ENCODE measurements around the gene POU6F2. TPM values are rescaled to one million over a fixed set of nuclear protein-coding genes. Genes with fewer than 3 reads are reported as not detected.

POU6F2 gene
- total and polyA plus RNA-seq, 2 donors (not counting 1 experiment from before 2014, with no cell fraction given) = under 0.01 TPM; not detected in 1

- Histone ChIP-seq H2AFZ (ENCODE audit: low read length) (no peak overlapping the region), H3K9me3 (ENCODE audit: control insufficient read depth, insufficient read depth, low read depth, low read length) (no peaks in the 10 kb centered on the region), H3K79me2 (ENCODE audit: control insufficient read depth, insufficient read depth, low read length) (no peaks in the 10 kb centered on the region), H3K27ac (ENCODE audit: insufficient read depth, low read length) (no peak overlapping the region), H3K4me3 (replicated peaks in 1 of 4; ENCODE audit: control extremely low read depth in 1 of 4, insufficient read depth in 1 of 4, low read depth in 3 of 4, low read length in 4 of 4) (no peak overlapping the region), H3K4me2 (ENCODE audit: extremely low read depth, insufficient read depth, low read length) (no peak overlapping the region), H3K36me3 (ENCODE audit: control insufficient read depth, insufficient read depth, low read length) (no peaks in the 10 kb centered on the region), H3K9ac (ENCODE audit: insufficient read depth, low read length) (no peak overlapping the region), H3K4me1 (ENCODE audit: control insufficient read depth, extremely low read depth, insufficient read depth, low read length) (no peaks in the 10 kb centered on the region), H4K20me1 (ENCODE audit: control insufficient read depth, extremely low read depth, insufficient read depth, low read length) (no peaks in the 10 kb centered on the region), H3K27me3 (ENCODE audit: control insufficient read depth, insufficient read depth, low read length) (no peaks in the 10 kb centered on the region)
- DNase-seq (ENCODE audit: low read depth in 2 of 2) = no peak
- TF ChIP-seq CTCF (conservative IDR thresholded peaks at IDR 0.05 in 1 of 2, IDR thresholded peaks at IDR 0.05 in 1 of 2; ENCODE audit: low read depth in 1 of 2, low read length in 2 of 2) (no peak), EZH2 (IDR thresholded peaks at IDR 0.05; ENCODE audit: low read length, missing control alignments) (no peak)
Observed at GRCh38 chr7:39516498-39516897, 538.8 kb downstream of the POU6F2 start.

DNA sequence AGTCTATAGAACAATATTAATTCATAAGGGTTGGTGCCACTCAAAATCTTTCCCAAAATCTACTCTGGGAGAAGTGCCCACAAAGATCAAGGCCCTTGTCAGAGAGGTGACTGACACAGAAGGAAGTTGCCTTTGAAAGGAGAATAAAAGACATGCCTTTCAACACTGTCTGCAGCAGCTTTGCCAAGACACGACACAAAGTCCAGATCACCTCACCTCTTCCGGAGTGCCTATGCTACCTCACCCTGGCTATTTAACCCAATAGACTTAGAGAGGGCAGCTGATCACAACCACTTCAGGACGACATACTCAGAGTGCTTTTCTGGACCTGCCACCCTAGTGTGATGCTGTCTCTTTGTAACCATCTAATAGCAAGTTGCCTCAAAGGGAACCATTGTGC lies 539.5 kb downstream of the POU6F2 start:
- no peak overlapping the region for H3K4me3 ChIP-seq (replicated peaks in 1 of 4; ENCODE audit: control extremely low read depth in 1 of 4, insufficient read depth in 1 of 4, low read depth in 3 of 4, low read length in 4 of 4)
- no peaks in the 10 kb centered on the region for H3K79me2 ChIP-seq (ENCODE audit: control insufficient read depth, insufficient read depth, low read length)
- H3K9ac ChIP-seq (ENCODE audit: insufficient read depth, low read length) = no peak overlapping the region
- H3K36me3 ChIP-seq (ENCODE audit: control insufficient read depth, insufficient read depth, low read length) = no peaks in the 10 kb centered on the region
- no peaks in the 10 kb centered on the region for H4K20me1 ChIP-seq (ENCODE audit: control insufficient read depth, extremely low read depth, insufficient read depth, low read length)
- TF ChIP-seq CTCF (conservative IDR thresholded peaks at IDR 0.05 in 1 of 2, IDR thresholded peaks at IDR 0.05 in 1 of 2; ENCODE audit: low read depth in 1 of 2, low read length in 2 of 2) = no peak
- no peak for TF ChIP-seq EZH2 (IDR thresholded peaks at IDR 0.05; ENCODE audit: low read length, missing control alignments)
- no peak overlapping the region for H3K27ac ChIP-seq (ENCODE audit: insufficient read depth, low read length)
- DNase-seq (ENCODE audit: low read depth in 2 of 2) = no peak
- H2AFZ ChIP-seq (ENCODE audit: low read length) = no peak overlapping the region
- no peaks in the 10 kb centered on the region for H3K9me3 ChIP-seq (ENCODE audit: control insufficient read depth, insufficient read depth, low read depth, low read length)
- H3K4me2 ChIP-seq (ENCODE audit: extremely low read depth, insufficient read depth, low read length) = no peak overlapping the region
- no peaks in the 10 kb centered on the region for H3K27me3 ChIP-seq (ENCODE audit: control insufficient read depth, insufficient read depth, low read length)
- no peaks in the 10 kb centered on the region for H3K4me1 ChIP-seq (ENCODE audit: control insufficient read depth, extremely low read depth, insufficient read depth, low read length)

Other genes with a start within 250 kb of the POU6F2 start
- 66.7 and 91.9 TPM in 2 replicates for gene VPS41, start 68.7 kb upstream of the POU6F2 start, total RNA-seq
- gene VPS41, start 68.7 kb upstream of the POU6F2 start, polyA plus RNA-seq = 36.9 and 55.5 TPM in 2 replicates

Measured in fibroblast of lung (primary cell).